Measurements from ENCODE around the gene PTPRH.

The PTPRH gene

GRCh38 chr19:55166530-55167268 is 42.6 kb downstream of the PTPRH start, which contains the start of gene DNAAF3:
TSS of gene DNAAF3 (minus strand) at chr19:55166613. CDS start at chr19:55166413, 200 bp downstream.
- no peak for TF ChIP-seq CTCF (IDR thresholded peaks at IDR 0.05)
- peaks cover 8 to 13% of the 10 kb centered on the region in 2 experiments for H3K4me1 ChIP-seq (ENCODE audit: control insufficient read depth in 1 of 2, insufficient read depth in 1 of 2, low read depth in 1 of 2, low read length in 1 of 2)
- no peak within 1 kb of the TSS for H3K27ac ChIP-seq
- peak within 1 kb of the TSS in 1 of 2 experiments; percentile 10 for H3K4me3 ChIP-seq (ENCODE audit: low read depth in 1 of 2, low read length in 1 of 2)
- H3K36me3 ChIP-seq: no peaks in the 10 kb centered on the region
- H3K27me3 ChIP-seq: peaks cover 97% of the 10 kb centered on the region
- no peaks in the 10 kb centered on the region for H3K9me3 ChIP-seq

- Histone ChIP-seq H3K9me3 (no peaks in the 10 kb centered on the region), H3K27me3 (peaks cover 97% of the 10 kb centered on the region), H3K27ac (no peak overlapping the region), H3K4me3 (ENCODE audit: low read depth in 1 of 2, low read length in 1 of 2) (peak overlapping the region in 1 of 2 experiments; percentile 10), H3K4me1 (ENCODE audit: control insufficient read depth in 1 of 2, insufficient read depth in 1 of 2, low read depth in 1 of 2, low read length in 1 of 2) (peaks cover 8 to 13% of the 10 kb centered on the region in 2 experiments), H3K36me3 (no peaks in the 10 kb centered on the region)
- TF ChIP-seq CTCF (IDR thresholded peaks at IDR 0.05): no peak
Observed at GRCh38 chr19:55165952-55166529, 43.3 kb downstream of the PTPRH start.

- Histone ChIP-seq H3K4me1 (ENCODE audit: control insufficient read depth in 1 of 2, insufficient read depth in 1 of 2, low read depth in 1 of 2, low read length in 1 of 2) (peaks cover 5 to 9% of the 10 kb centered on the region in 2 experiments), H3K27ac (no peak overlapping the region), H3K4me3 (ENCODE audit: low read depth in 1 of 2, low read length in 1 of 2) (no peak overlapping the region), H3K27me3 (peaks cover 98% of the 10 kb centered on the region), H3K9me3 (no peaks in the 10 kb centered on the region), H3K36me3 (no peaks in the 10 kb centered on the region)
- no peak for TF ChIP-seq CTCF (IDR thresholded peaks at IDR 0.05)
Observed at GRCh38 chr19:55161571-55162322, 47.6 kb downstream of the PTPRH start.

- TF ChIP-seq CTCF (IDR thresholded peaks at IDR 0.05): no peak
- H3K27ac ChIP-seq: no peak overlapping the region
- peaks cover 0 to under 1% of the 10 kb centered on the region in 2 experiments for H3K4me1 ChIP-seq (ENCODE audit: control insufficient read depth in 1 of 2, insufficient read depth in 1 of 2, low read depth in 1 of 2, low read length in 1 of 2)
- no peak overlapping the region for H3K4me3 ChIP-seq (ENCODE audit: low read depth in 1 of 2, low read length in 1 of 2)
- no peaks in the 10 kb centered on the region for H3K9me3 ChIP-seq
- no peaks in the 10 kb centered on the region for H3K36me3 ChIP-seq
- H3K27me3 ChIP-seq: peaks cover 98% of the 10 kb centered on the region
Observed at GRCh38 chr19:55160986-55161365, 48.3 kb downstream of the PTPRH start.

GRCh38 chr19:55160128-55160985 is 48.9 kb downstream of the PTPRH start:
- peak; percentile 71 for TF ChIP-seq CTCF (IDR thresholded peaks at IDR 0.05)
- no peak overlapping the region for H3K4me3 ChIP-seq (ENCODE audit: low read depth in 1 of 2, low read length in 1 of 2)
- H3K4me1 ChIP-seq (ENCODE audit: control insufficient read depth in 1 of 2, insufficient read depth in 1 of 2, low read depth in 1 of 2, low read length in 1 of 2): no peaks in the 10 kb centered on the region
- no peaks in the 10 kb centered on the region for H3K36me3 ChIP-seq
- no peaks in the 10 kb centered on the region for H3K9me3 ChIP-seq
- H3K27me3 ChIP-seq: peaks cover 98% of the 10 kb centered on the region
- H3K27ac ChIP-seq: no peak overlapping the region
